ENCODE results near the gene TOGARAM1. TPM values are rescaled to one million over a fixed set of nuclear protein-coding genes. Genes with fewer than 3 reads are reported as not detected.

TOGARAM1 gene
- polyA plus RNA-seq, 1 of the 3 experiments (the other 2 are of a cell fraction), result 2.1 TPM

DNA sequence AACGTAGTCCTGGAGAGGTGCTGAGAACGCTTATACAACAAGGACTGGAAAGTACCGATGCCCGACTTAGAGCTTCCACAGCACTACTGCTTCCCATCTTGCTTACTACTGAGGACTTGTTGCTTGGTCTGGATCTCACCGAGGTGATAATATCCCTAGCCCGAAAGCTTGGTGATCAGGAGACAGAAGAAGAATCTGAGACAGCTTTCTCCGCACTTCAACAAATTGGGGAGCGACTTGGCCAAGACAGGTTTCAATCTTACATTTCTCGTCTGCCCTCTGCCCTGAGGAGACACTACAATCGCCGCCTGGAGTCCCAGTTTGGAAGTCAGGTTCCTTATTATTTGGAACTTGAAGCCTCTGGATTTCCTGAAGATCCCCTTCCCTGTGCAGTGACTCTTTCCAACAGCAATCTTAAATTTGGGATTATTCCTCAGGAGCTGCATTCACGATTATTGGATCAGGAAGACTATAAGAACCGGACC, 1.1 kb downstream of the TOGARAM1 start (continued):
- TF ChIP-seq JUND (IDR thresholded peaks at IDR 0.05), result no peak
- TF ChIP-seq SMC3 (IDR thresholded peaks at IDR 0.05; ENCODE audit: low read depth, low read length), result no peak
- TF ChIP-seq, protein P1, sequence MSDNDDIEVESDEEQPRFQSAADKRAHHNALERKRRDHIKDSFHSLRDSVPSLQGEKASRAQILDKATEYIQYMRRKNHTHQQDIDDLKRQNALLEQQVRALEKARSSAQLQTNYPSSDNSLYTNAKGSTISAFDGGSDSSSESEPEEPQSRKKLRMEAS (IDR thresholded peaks at IDR 0.05; ENCODE audit: low read depth), result no peak
- no peak for TF ChIP-seq EP300 (IDR thresholded peaks at IDR 0.05; ENCODE audit: borderline replicate concordance in 1 of 2, low read depth in 1 of 2, low read length in 1 of 2)

DNA sequence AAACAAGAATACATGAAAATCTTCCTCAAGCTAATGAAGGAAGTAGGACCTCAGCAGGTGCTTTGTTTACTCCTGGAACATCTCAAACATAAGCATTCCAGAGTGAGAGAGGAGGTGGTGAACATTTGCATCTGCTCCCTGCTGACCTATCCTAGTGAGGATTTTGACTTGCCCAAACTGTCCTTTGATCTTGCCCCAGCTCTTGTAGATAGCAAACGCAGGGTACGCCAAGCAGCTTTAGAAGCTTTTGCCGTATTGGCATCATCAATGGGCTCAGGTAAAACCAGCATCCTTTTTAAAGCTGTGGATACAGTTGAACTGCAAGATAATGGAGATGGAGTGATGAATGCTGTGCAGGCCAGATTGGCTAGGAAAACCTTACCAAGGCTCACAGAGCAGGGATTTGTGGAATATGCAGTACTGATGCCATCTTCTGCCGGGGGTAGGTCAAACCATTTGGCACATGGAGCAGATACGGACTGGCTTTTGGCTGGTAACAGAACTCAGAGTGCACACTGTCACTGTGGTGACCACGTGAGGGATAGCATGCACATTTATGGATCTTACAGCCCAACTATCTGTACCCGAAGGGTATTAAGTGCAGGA, 1.9 kb downstream of the TOGARAM1 start:
- H4K20me1 ChIP-seq (ENCODE audit: insufficient read depth), result peaks cover 43% of the 10 kb centered on the region
- H3K79me2 ChIP-seq (ENCODE audit: insufficient read depth), result peaks cover 87% of the 10 kb centered on the region
- H2AFZ ChIP-seq (ENCODE audit: low read depth), result no peak overlapping the region
- H3K4me3 ChIP-seq (ENCODE audit: low read depth in 2 of 2, low read length in 1 of 2), result peak overlapping the region; percentile 73 to 84
- CTCF ChIA-PET, result interaction anchor here (1.1 kb wide), 1 partner anchor 51 kb away, joined by 3 read pairs; no protein-coding TSS in a partner anchor
- peak overlapping the region; percentile 80 for H3K4me2 ChIP-seq
- POLR2A ChIA-PET, result no interaction called here
- H3F3A ChIP-seq (replicated peaks; ENCODE audit: insufficient read depth), result peaks cover 10% of the 10 kb centered on the region
- no peaks in the 10 kb centered on the region; a peak in 2 of 4 replicates for H3K4me1 ChIP-seq (ENCODE audit: control insufficient read depth in 1 of 2, insufficient read depth in 2 of 2, low read depth in 1 of 2, low read length in 1 of 2)
- no peaks in the 10 kb centered on the region for H3K9me3 ChIP-seq
- no peaks in the 10 kb centered on the region for H3K36me3 ChIP-seq (replicated peaks in 1 of 2; ENCODE audit: control insufficient read depth in 1 of 2, insufficient read depth in 2 of 2, low read length in 1 of 2)
- no peaks in the 10 kb centered on the region for H3K9me2 ChIP-seq
- H3K27ac ChIP-seq (ENCODE audit: low read depth in 2 of 2, low read length in 1 of 2), result no peak overlapping the region; a peak in 1 of 4 replicates
- WGBS (ENCODE audit: low lambda C conversion rate), result 24% methylated on average over 6 of the region's 7 CpGs
- peak; percentile 95 for TF ChIP-seq MXI1 (IDR thresholded peaks at IDR 0.05; ENCODE audit: low read depth, low read length)
- TF ChIP-seq TCF12 (IDR thresholded peaks at IDR 0.05), result no peak
- TF ChIP-seq, protein P2, sequence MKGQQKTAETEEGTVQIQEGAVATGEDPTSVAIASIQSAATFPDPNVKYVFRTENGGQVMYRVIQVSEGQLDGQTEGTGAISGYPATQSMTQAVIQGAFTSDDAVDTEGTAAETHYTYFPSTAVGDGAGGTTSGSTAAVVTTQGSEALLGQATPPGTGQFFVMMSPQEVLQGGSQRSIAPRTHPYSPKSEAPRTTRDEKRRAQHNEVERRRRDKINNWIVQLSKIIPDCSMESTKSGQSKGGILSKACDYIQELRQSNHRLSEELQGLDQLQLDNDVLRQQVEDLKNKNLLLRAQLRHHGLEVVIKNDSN (IDR thresholded peaks at IDR 0.05; ENCODE audit: borderline replicate concordance, low read depth), result peak; percentile 45; the same call in 1 of the 2 replicates
- no peak overlapping the region; the same call in 1 of the 2 replicates for H3K9ac ChIP-seq
- H3K27me3 ChIP-seq (ENCODE audit: insufficient read depth), result no peaks in the 10 kb centered on the region
- peak; percentile 13 for DNase-seq

DNA sequence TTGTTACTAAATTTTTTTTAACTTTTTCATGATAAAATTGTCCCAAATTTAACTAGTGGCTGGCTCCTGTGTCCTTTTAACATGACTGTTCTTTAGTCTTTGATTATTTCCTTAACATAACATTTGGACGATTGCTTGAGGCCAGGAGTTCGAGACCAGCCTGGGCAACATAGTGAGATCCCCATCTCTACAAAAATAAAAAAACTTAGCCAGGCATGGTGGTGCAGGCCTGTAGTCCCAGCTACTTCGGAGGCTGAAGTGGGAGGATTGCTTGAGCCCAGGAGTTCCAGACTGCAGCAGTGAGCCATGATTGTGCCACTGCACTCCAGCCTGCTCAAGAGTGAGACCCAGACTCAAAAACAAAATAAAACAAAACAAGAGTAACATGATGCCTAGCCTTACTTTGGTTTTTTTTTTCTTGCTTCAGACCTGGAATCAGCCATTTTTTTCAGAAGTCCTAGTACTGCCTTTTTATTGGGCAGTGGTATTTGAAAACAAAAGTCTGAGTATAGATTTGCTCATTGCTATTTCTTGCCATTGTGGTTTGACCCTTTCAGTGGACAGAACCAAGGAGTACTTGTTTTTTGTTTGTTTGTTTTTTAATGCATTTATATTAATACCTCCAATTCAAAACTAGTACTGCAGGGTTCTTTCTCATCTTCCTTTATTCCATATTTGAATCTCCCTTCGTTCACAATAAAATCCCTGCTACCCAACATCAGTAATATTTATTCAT, 4.8 kb downstream of the TOGARAM1 start:
- Histone ChIP-seq H3K36me3 (replicated peaks in 1 of 2; ENCODE audit: control insufficient read depth in 1 of 2, insufficient read depth in 2 of 2, low read length in 1 of 2) (no peaks in the 10 kb centered on the region), H4K20me1 (ENCODE audit: insufficient read depth) (peaks cover 31% of the 10 kb centered on the region), H3F3A (replicated peaks; ENCODE audit: insufficient read depth) (no peaks in the 10 kb centered on the region), H3K4me1 (ENCODE audit: control insufficient read depth in 1 of 2, insufficient read depth in 2 of 2, low read depth in 1 of 2, low read length in 1 of 2) (no peaks in the 10 kb centered on the region; a peak in 1 of 4 replicates), H3K4me2 (peak overlapping the region; percentile 59; the same call in 1 of the 2 replicates), H2AFZ (ENCODE audit: low read depth) (no peak overlapping the region; the same call in 1 of the 2 replicates), H3K27me3 (ENCODE audit: insufficient read depth) (no peaks in the 10 kb centered on the region), H3K9ac (no peak overlapping the region), H3K9me2 (no peaks in the 10 kb centered on the region), H3K27ac (ENCODE audit: low read depth in 2 of 2, low read length in 1 of 2) (no peak overlapping the region), H3K9me3 (no peaks in the 10 kb centered on the region), H3K79me2 (ENCODE audit: insufficient read depth) (peaks cover 93% of the 10 kb centered on the region), H3K4me3 (ENCODE audit: low read depth in 2 of 2, low read length in 1 of 2) (peak overlapping the region; percentile 27 to 54)
- WGBS (ENCODE audit: low lambda C conversion rate), result 74% methylated on average over 3 of the region's 4 CpGs
- POLR2A ChIA-PET, result no interaction called here
- CTCF ChIA-PET, result no interaction called here
- DNase-seq, result no peak
- TF ChIP-seq YY1 (IDR thresholded peaks at IDR 0.05; ENCODE audit: low read depth) (no peak), EZH2phosphoT487 (IDR thresholded peaks at IDR 0.05; ENCODE audit: borderline replicate concordance, low read depth) (no peak), RFX5 (IDR thresholded peaks at IDR 0.05; ENCODE audit: low read length) (no peak), RAD21 (IDR thresholded peaks at IDR 0.05; ENCODE audit: low read length) (no peak), EP300 (IDR thresholded peaks at IDR 0.05; ENCODE audit: borderline replicate concordance in 1 of 2, low read depth in 1 of 2, low read length in 1 of 2) (no peak)
- TF ChIP-seq, protein P3, sequence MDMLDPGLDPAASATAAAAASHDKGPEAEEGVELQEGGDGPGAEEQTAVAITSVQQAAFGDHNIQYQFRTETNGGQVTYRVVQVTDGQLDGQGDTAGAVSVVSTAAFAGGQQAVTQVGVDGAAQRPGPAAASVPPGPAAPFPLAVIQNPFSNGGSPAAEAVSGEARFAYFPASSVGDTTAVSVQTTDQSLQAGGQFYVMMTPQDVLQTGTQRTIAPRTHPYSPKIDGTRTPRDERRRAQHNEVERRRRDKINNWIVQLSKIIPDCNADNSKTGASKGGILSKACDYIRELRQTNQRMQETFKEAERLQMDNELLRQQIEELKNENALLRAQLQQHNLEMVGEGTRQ (IDR thresholded peaks at IDR 0.05; ENCODE audit: borderline replicate concordance, low read depth, low read length), result no peak
- TF ChIP-seq, protein P4, sequence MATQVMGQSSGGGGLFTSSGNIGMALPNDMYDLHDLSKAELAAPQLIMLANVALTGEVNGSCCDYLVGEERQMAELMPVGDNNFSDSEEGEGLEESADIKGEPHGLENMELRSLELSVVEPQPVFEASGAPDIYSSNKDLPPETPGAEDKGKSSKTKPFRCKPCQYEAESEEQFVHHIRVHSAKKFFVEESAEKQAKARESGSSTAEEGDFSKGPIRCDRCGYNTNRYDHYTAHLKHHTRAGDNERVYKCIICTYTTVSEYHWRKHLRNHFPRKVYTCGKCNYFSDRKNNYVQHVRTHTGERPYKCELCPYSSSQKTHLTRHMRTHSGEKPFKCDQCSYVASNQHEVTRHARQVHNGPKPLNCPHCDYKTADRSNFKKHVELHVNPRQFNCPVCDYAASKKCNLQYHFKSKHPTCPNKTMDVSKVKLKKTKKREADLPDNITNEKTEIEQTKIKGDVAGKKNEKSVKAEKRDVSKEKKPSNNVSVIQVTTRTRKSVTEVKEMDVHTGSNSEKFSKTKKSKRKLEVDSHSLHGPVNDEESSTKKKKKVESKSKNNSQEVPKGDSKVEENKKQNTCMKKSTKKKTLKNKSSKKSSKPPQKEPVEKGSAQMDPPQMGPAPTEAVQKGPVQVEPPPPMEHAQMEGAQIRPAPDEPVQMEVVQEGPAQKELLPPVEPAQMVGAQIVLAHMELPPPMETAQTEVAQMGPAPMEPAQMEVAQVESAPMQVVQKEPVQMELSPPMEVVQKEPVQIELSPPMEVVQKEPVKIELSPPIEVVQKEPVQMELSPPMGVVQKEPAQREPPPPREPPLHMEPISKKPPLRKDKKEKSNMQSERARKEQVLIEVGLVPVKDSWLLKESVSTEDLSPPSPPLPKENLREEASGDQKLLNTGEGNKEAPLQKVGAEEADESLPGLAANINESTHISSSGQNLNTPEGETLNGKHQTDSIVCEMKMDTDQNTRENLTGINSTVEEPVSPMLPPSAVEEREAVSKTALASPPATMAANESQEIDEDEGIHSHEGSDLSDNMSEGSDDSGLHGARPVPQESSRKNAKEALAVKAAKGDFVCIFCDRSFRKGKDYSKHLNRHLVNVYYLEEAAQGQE (IDR thresholded peaks at IDR 0.05; ENCODE audit: low read depth, low read length), result no peak
- TF ChIP-seq, protein P5, sequence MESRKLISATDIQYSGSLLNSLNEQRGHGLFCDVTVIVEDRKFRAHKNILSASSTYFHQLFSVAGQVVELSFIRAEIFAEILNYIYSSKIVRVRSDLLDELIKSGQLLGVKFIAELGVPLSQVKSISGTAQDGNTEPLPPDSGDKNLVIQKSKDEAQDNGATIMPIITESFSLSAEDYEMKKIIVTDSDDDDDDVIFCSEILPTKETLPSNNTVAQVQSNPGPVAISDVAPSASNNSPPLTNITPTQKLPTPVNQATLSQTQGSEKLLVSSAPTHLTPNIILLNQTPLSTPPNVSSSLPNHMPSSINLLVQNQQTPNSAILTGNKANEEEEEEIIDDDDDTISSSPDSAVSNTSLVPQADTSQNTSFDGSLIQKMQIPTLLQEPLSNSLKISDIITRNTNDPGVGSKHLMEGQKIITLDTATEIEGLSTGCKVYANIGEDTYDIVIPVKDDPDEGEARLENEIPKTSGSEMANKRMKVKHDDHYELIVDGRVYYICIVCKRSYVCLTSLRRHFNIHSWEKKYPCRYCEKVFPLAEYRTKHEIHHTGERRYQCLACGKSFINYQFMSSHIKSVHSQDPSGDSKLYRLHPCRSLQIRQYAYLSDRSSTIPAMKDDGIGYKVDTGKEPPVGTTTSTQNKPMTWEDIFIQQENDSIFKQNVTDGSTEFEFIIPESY (IDR thresholded peaks at IDR 0.05; ENCODE audit: borderline replicate concordance, low read depth), result no peak
